B cell (primary cell): ENCODE measurements around the gene SHC4. TPM values are rescaled to one million over a fixed set of nuclear protein-coding genes. Genes with fewer than 3 reads are reported as not detected.

ENCODE experiments used
- ATAC-seq: fragments of 200-7000 bp; cut with Tn5 transposase; one replicate; pipeline ENCODE4 v1.10.0; 2021; ENCODE audit warnings: low read depth, mild to moderate bottlenecking, moderate number of reproducible peaks, moderate library complexity
- CTCF ChIA-PET: fragments of 350-600 bp; sonication (Branson Sonifier 250); formaldehyde crosslinking; loops from one replicate; lab custom pipeline; 2021; ENCODE audit warnings: antibody characterized with exemption, inconsistent platforms; lab: Charles Lee
- POLR2A ChIA-PET: fragments of 350-600 bp; sonication (Branson Sonifier 250); formaldehyde crosslinking; loops from one replicate; lab custom pipeline; 2021; ENCODE audit warnings: antibody characterized with exemption; lab: Charles Lee
- DNase-seq: peaks from one replicate; pipeline ENCODE4 v3.0.0; 2013
- H2AFZ ChIP-seq: 2 replicates; pipeline ENCODE4 v1.6.1; 2012; ENCODE audit warnings: mild to moderate bottlenecking, low read depth, low read length; ENCODE audit not compliant: insufficient read depth, poor library complexity, severe bottlenecking
- H3K27ac ChIP-seq, 2 donors: 1 replicate in 1 of 2; 2 replicates in 1 of 2; pipeline ENCODE4 v1.5.1; 2012 to 2013; ENCODE audit warnings: low read length in 2 of 2, mild to moderate bottlenecking in 2 of 2, moderate library complexity in 1 of 2
- H3K27me3 ChIP-seq, 4 experiments: fragments of 200-600 bp in 1 of 4; sonication (generic) in 1 of 4; replicated peaks in 1 of 4; 1 replicate in 2 of 4; 2 replicates in 2 of 4; pipeline versions ENCODE4 v1.6.1 to v1.7.0; 2013 to 2016; ENCODE audit warnings: low read length in 3 of 4, mild to moderate bottlenecking in 2 of 4, mixed read lengths in 1 of 4, moderate library complexity in 1 of 4; ENCODE audit not compliant: insufficient read depth in 4 of 4, control insufficient read depth in 3 of 4; ENCODE audit errors: control extremely low read depth in 1 of 4
- H3K36me3 ChIP-seq, 2 experiments: replicated peaks in 1 of 2; 1 replicate in 1 of 2; 2 replicates in 1 of 2; pipeline versions ENCODE4 v1.6.1 to v1.7.1; 2013; ENCODE audit warnings: low read length in 1 of 2; ENCODE audit not compliant: insufficient read depth in 2 of 2, control insufficient read depth in 1 of 2; ENCODE audit errors: control extremely low read depth in 1 of 2, extremely low read depth in 1 of 2
- H3K4me1 ChIP-seq, 2 donors: fragments of 200-600 bp in 1 of 2; sonication (generic) in 1 of 2; 1 replicate in 1 of 2; 2 replicates in 1 of 2; pipeline versions ENCODE4 v1.5.1 to v1.6.1; 2013 to 2017; ENCODE audit warnings: low read length in 2 of 2; ENCODE audit not compliant: control insufficient read depth in 2 of 2, insufficient read depth in 2 of 2
- H3K4me2 ChIP-seq: replicated peaks from 2 replicates; pipeline ENCODE3; 2012; ENCODE audit warnings: mild to moderate bottlenecking, low read depth, low read length; ENCODE audit not compliant: poor library complexity, severe bottlenecking
- H3K4me3 ChIP-seq, 5 experiments: fragments of 200-600 bp in 1 of 5; sonication (generic) in 1 of 5; 1 replicate in 3 of 5; 2 replicates in 2 of 5; pipeline versions ENCODE4 v1.5.1 to v1.7.0; 2011 to 2016; ENCODE audit warnings: low read length in 4 of 5, mild to moderate bottlenecking in 4 of 5, low read depth in 2 of 5, control low read depth in 1 of 5, moderate library complexity in 1 of 5; ENCODE audit not compliant: insufficient read depth in 1 of 5; ENCODE audit errors: control extremely low read depth in 1 of 5, extremely low read depth in 1 of 5
- H3K79me2 ChIP-seq: fragments of 200-600 bp; sonication (generic); one replicate; pipeline ENCODE4 v1.6.0; 2016; ENCODE audit warnings: low read length; ENCODE audit not compliant: control insufficient read depth, insufficient read depth
- H3K9ac ChIP-seq: fragments of 200-600 bp; sonication (generic); 2 replicates; pipeline ENCODE4 v1.6.1; 2017; ENCODE audit warnings: mild to moderate bottlenecking, low read length, moderate library complexity
- H3K9me3 ChIP-seq, 3 donors: one replicate each; pipeline versions ENCODE4 v1.6.1 to v1.7.1; 2013; ENCODE audit warnings: low read length in 2 of 3; ENCODE audit not compliant: control insufficient read depth in 2 of 3, insufficient read depth in 1 of 3; ENCODE audit errors: control extremely low read depth in 1 of 3
- H4K20me1 ChIP-seq: 2 replicates; pipeline ENCODE4 v1.6.0; 2012; ENCODE audit warnings: mild to moderate bottlenecking, low read length; ENCODE audit not compliant: insufficient read depth, control insufficient read depth, poor library complexity, severe bottlenecking
- H3K27ac Mint-ChIP-seq: one replicate; pipeline ENCODE4 v1.8.0; 2021; ENCODE audit warnings: mixed read lengths
- H3K27me3 Mint-ChIP-seq: one replicate; pipeline ENCODE4 v1.8.0; 2021; ENCODE audit warnings: mixed read lengths
- H3K4me1 Mint-ChIP-seq: one replicate; pipeline ENCODE4 v1.8.0; 2021; ENCODE audit warnings: mixed read lengths
- H3K4me3 Mint-ChIP-seq: one replicate; pipeline ENCODE4 v1.8.0; 2021; ENCODE audit warnings: mixed read lengths
- H3K9me3 Mint-ChIP-seq: one replicate; pipeline ENCODE4 v1.8.0; 2022; ENCODE audit warnings: mixed read lengths; ENCODE audit not compliant: insufficient read depth
- CTCF ChIP-seq: fragments of 200-600 bp; IDR thresholded peaks from one replicate; pipeline ENCODE4 v1.8.0; 2022; ENCODE audit warnings: antibody characterized with exemption, mild to moderate bottlenecking
- EZH2 ChIP-seq: IDR thresholded peaks from 2 replicates; pipeline ENCODE4 v1.6.1; 2012; ENCODE audit warnings: borderline replicate concordance, low read depth, mild to moderate bottlenecking, moderate library complexity, low read length; ENCODE audit not compliant: insufficient read depth, poor library complexity, severe bottlenecking
- WGBS: methylation state at CpG from one replicate; pipeline ENCODE4 v1.1.5; 2013; ENCODE audit warnings: missing lambda C conversion rate; ENCODE audit not compliant: insufficient coverage; 5-methylcytosine and 5-hydroxymethylcytosine counted together
- intact Hi-C: fragments of 100-400 bp; cut with micrococcal nuclease; formaldehyde crosslinking; loops from one replicate; pipeline ENCODE4 v1.10.0; 2022
- polyA minus RNA-seq: library from RNA; depleted of rRNA, polyadenylated mRNA; stranded (reverse); fragments of >200 nt; gene quantifications from 2 replicates; pipeline ENCODE4 v1.2.3, GENCODE V29; 2012
- polyA plus RNA-seq: library from polyadenylated mRNA; depleted of rRNA; stranded (reverse); fragments of >200 nt; gene quantifications from 2 replicates; pipeline ENCODE4 v1.2.3, GENCODE V29; 2012
- total RNA-seq, 2 donors: library from RNA; stranded (reverse); fragments of 120-200 nt in 1 of 2; gene quantifications; 1 replicate in 1 of 2; 2 replicates in 1 of 2; pipeline versions ENCODE4 v1.2.3 to v1.2.4, GENCODE V29; 2013 to 2022

The SHC4 gene
- 0.69 and 0.75 TPM in 2 replicates for total RNA-seq
- total RNA-seq (2013): 0.23 TPM
- 0.04 TPM in 2 replicates for polyA plus RNA-seq
- polyA minus RNA-seq: 0.29 TPM in 1 of 2 replicates, not detected in the other

- H3K27me3 ChIP-seq: peaks cover 0 to 61% (median 26%) of the 10 kb centered on the region in 4 experiments
- DNase-seq: peak; percentile 10
- no peaks in the 10 kb centered on the region for H3K36me3 ChIP-seq
- 1% methylated on average over 8 of the region's 16 CpGs for WGBS
- peaks cover 57% of the 10 kb centered on the region for H3K27me3 Mint-ChIP-seq
- H3K4me1 ChIP-seq: peaks cover 21 to 23% of the 10 kb centered on the region in 2 donors
- peak within 1 kb of the TSS; percentile 80 for H3K4me3 Mint-ChIP-seq
- H3K4me3 ChIP-seq: peak within 1 kb of the TSS in 4 of 5 experiments; percentile 30 to 53 (median 40)
- intact Hi-C loops: no loop called here
- H2AFZ ChIP-seq: peak within 1 kb of the TSS; percentile 64
- no peaks in the 10 kb centered on the region for H3K79me2 ChIP-seq
- H3K9ac ChIP-seq: peak within 1 kb of the TSS; percentile 62
- no peaks in the 10 kb centered on the region for H4K20me1 ChIP-seq
- TF ChIP-seq CTCF (no peak), EZH2 (no peak)
- H3K9me3 Mint-ChIP-seq: no peaks in the 10 kb centered on the region
- H3K4me2 ChIP-seq: peak within 1 kb of the TSS; percentile 79
- H3K9me3 ChIP-seq: no peaks in the 10 kb centered on the region
- no peak within 1 kb of the TSS for H3K27ac ChIP-seq
- ChIA-PET CTCF (interaction anchor here (0.9 to 5.8 kb wide), 3 partner anchors 11 to 102 kb away, joined by 3 to 38 read pairs (median 3); no protein-coding TSS in a partner anchor), POLR2A (no interaction called here)
- ATAC-seq: peak; percentile 39
- H3K4me1 Mint-ChIP-seq: peaks cover 19% of the 10 kb centered on the region
- H3K27ac Mint-ChIP-seq: no peak within 1 kb of the TSS
Observed at GRCh38 chr15:48963524-48964113, at the start of gene SHC4. Gene SHC4, minus strand, starts transcription at chr15:48963919. Its CDS starts 904 bp downstream, at chr15:48963015.

GRCh38 chr15:48999314-48999713, 35.6 kb upstream of the SHC4 start:
- H3K27ac Mint-ChIP-seq: no peak overlapping the region
- no peaks in the 10 kb centered on the region for H3K4me1 Mint-ChIP-seq
- no peak overlapping the region for H3K4me3 Mint-ChIP-seq
- no peak for TF ChIP-seq CTCF
- CTCF ChIA-PET: no interaction called here
- no peak overlapping the region for H3K27ac ChIP-seq
- no peaks in the 10 kb centered on the region for H3K9me3 Mint-ChIP-seq
- H3K36me3 ChIP-seq: peaks cover 28 to 59% of the 10 kb centered on the region in 2 experiments
- WGBS: no CpG with 5 or more reads among the region's 2 CpGs
- no peaks in the 10 kb centered on the region for H3K4me1 ChIP-seq
- H3K9ac ChIP-seq: no peak overlapping the region
- no peaks in the 10 kb centered on the region for H3K9me3 ChIP-seq
- H4K20me1 ChIP-seq: no peaks in the 10 kb centered on the region
- DNase-seq (no peak), ATAC-seq (no peak)
- no peak overlapping the region for H3K4me2 ChIP-seq
- intact Hi-C loops: no loop called here
- H3K27me3 Mint-ChIP-seq: no peaks in the 10 kb centered on the region
- H3K27me3 ChIP-seq: no peaks in the 10 kb centered on the region
- POLR2A ChIA-PET: no interaction called here
- H2AFZ ChIP-seq: no peak overlapping the region
- no peaks in the 10 kb centered on the region for H3K79me2 ChIP-seq
- H3K4me3 ChIP-seq: no peak overlapping the region
